Gastrocnemius medialis (tissue), 4 donors: ENCODE data around the gene LURAP1L. TPM values are rescaled to one million over a fixed set of nuclear protein-coding genes. Genes with fewer than 3 reads are reported as not detected.

ENCODE experiments used
- ATAC-seq, 2 donors: fragments of 150-250 bp; one replicate each; pipeline ENCODE4 v1.9.1; 2016
- DNase-seq, 2 donors: peaks; one replicate each; pipeline ENCODE4 v3.0.0-alpha.2; 2019
- H3K27ac ChIP-seq, 4 donors: fragments of 200-600 bp; sonication (generic); 1 replicate in 1 of 4; 2 replicates in 3 of 4; pipeline ENCODE4 v1.5.1; 2016 to 2018; ENCODE audit warnings: mild to moderate bottlenecking in 2 of 4, moderate library complexity in 1 of 4
- H3K27me3 ChIP-seq, 3 donors: fragments of 200-600 bp; sonication (generic) in 2 of 3; 1 replicate in 1 of 3; 2 replicates in 2 of 3; pipeline versions ENCODE4 v1.5.1 to v1.6.0; 2016 to 2019; ENCODE audit warnings: mild to moderate bottlenecking in 1 of 3, moderate library complexity in 1 of 3
- H3K36me3 ChIP-seq, 2 donors: fragments of 200-600 bp; sonication (generic) in 1 of 2; one replicate each; pipeline ENCODE4 v1.5.1; 2017 to 2018
- H3K4me1 ChIP-seq, 2 donors: fragments of 200-600 bp; sonication (generic) in 1 of 2; one replicate each; pipeline ENCODE4 v1.5.1; 2016 to 2017; ENCODE audit warnings: mild to moderate bottlenecking in 2 of 2
- H3K4me3 ChIP-seq, 4 donors: fragments of 200-600 bp; sonication (generic) in 3 of 4; 1 replicate in 1 of 4; 2 replicates in 3 of 4; pipeline ENCODE4 v1.5.1; 2016 to 2019; ENCODE audit warnings: mild to moderate bottlenecking in 2 of 4
- H3K9me3 ChIP-seq, 3 donors: fragments of 200-600 bp; sonication (generic) in 2 of 3; 1 replicate in 1 of 3; 2 replicates in 2 of 3; pipeline ENCODE4 v1.5.1; 2016 to 2019
- CTCF ChIP-seq, 5 experiments: fragments of 450-650 bp in 3 of 5; fragments of 200-600 bp in 2 of 5; sonication (generic) in 2 of 5; IDR thresholded peaks in 4 of 5; conservative IDR thresholded peaks in 1 of 5; 1 replicate in 4 of 5; 2 replicates in 1 of 5; pipeline ENCODE4 v1.5.1; 2016 to 2019; ENCODE audit warnings: antibody characterized with exemption in 5 of 5, mild to moderate bottlenecking in 3 of 5, moderate library complexity in 3 of 5
- POLR2A ChIP-seq, 2 donors: fragments of 450-650 bp; IDR thresholded peaks; one replicate each; pipeline ENCODE4 v1.6.1; 2017; ENCODE audit warnings: antibody characterized with exemption in 2 of 2, mild to moderate bottlenecking in 2 of 2, moderate library complexity in 2 of 2
- in situ Hi-C, 4 donors: fragments of 200-750 bp; cut with MboI; loops; one replicate each; pipeline versions ENCODE4 v1.15.0 to v1.8.0; 2017; ENCODE audit warnings: low sequenced_read_pairs in 4 of 4
- intact Hi-C: fragments of 100-400 bp; cut with DNase I; formaldehyde crosslinking; loops from one replicate; pipeline ENCODE4 v1.15.1; 2023; ENCODE audit warnings: low total_unique reads
- total RNA-seq, 4 donors: library from RNA; depleted of rRNA; stranded (reverse); fragments of >200 nt; gene quantifications; one replicate each; pipeline versions ENCODE4 v1.1.0 to v1.2.3, GENCODE V29; 2016

Gene LURAP1L
- total RNA-seq, 4 donors from 2014 or later: 0.75 to 2.3 (median 2.0) TPM

GRCh38 chr9:12801187-12801586, 26.4 kb downstream of the LURAP1L start:
- in situ Hi-C loops: loop anchor here in 1 of 4 donors (25.0 kb wide), 1 partner anchor 89 kb away; no protein-coding TSS in a partner anchor

GRCh38 chr9:12801663-12802062, 26.8 kb downstream of the LURAP1L start:
- no peaks in the 10 kb centered on the region for H3K4me1 ChIP-seq
- TF ChIP-seq POLR2A (IDR thresholded peaks at IDR 0.05) (no peak), CTCF (IDR thresholded peaks at IDR 0.05 in 4 of 5, conservative IDR thresholded peaks at IDR 0.05 in 1 of 5) (no peak)
- no peaks in the 10 kb centered on the region for H3K9me3 ChIP-seq
- H3K27me3 ChIP-seq: no peaks in the 10 kb centered on the region
- DNase-seq (no peak), ATAC-seq (no peak)
- no peaks in the 10 kb centered on the region for H3K36me3 ChIP-seq
- in situ Hi-C loops: loop anchor here in 1 of 4 donors (25.0 kb wide), 1 partner anchor 89 kb away; no protein-coding TSS in a partner anchor
- peak overlapping the region in 2 of 4 donors; percentile 7 to 11 for H3K27ac ChIP-seq
- H3K4me3 ChIP-seq: no peak overlapping the region
- intact Hi-C loops: no loop called here

More at GRCh38 chr9:12801187-12801586, 26.4 kb downstream of the LURAP1L start:
- Histone ChIP-seq H3K9me3 (no peaks in the 10 kb centered on the region), H3K36me3 (no peaks in the 10 kb centered on the region), H3K27me3 (no peaks in the 10 kb centered on the region), H3K27ac (peak overlapping the region in 1 of 4 donors; percentile 11), H3K4me3 (no peak overlapping the region), H3K4me1 (no peaks in the 10 kb centered on the region)
- intact Hi-C loops: no loop called here
- ATAC-seq: no peak
- no peak for DNase-seq
- no peak for TF ChIP-seq CTCF (IDR thresholded peaks at IDR 0.05 in 4 of 5, conservative IDR thresholded peaks at IDR 0.05 in 1 of 5)
- no peak for TF ChIP-seq POLR2A (IDR thresholded peaks at IDR 0.05)

GRCh38 chr9:12802093-12802492, 27.3 kb downstream of the LURAP1L start:
- TF ChIP-seq CTCF (IDR thresholded peaks at IDR 0.05 in 4 of 5, conservative IDR thresholded peaks at IDR 0.05 in 1 of 5): no peak
- TF ChIP-seq POLR2A (IDR thresholded peaks at IDR 0.05): no peak
- DNase-seq (no peak), ATAC-seq (no peak)
- in situ Hi-C loops: loop anchor here in 1 of 4 donors (25.0 kb wide), 1 partner anchor 90 kb away; no protein-coding TSS in a partner anchor
- no peaks in the 10 kb centered on the region for H3K27me3 ChIP-seq
- H3K27ac ChIP-seq: peak overlapping the region in 2 of 4 donors; percentile 7 to 11
- H3K9me3 ChIP-seq: no peaks in the 10 kb centered on the region
- intact Hi-C loops: no loop called here
- no peaks in the 10 kb centered on the region for H3K4me1 ChIP-seq
- H3K4me3 ChIP-seq: no peak overlapping the region
- no peaks in the 10 kb centered on the region for H3K36me3 ChIP-seq

GRCh38 chr9:12808569-12808968, 33.7 kb downstream of the LURAP1L start:
- no peak for TF ChIP-seq POLR2A (IDR thresholded peaks at IDR 0.05)
- no peak for TF ChIP-seq CTCF (IDR thresholded peaks at IDR 0.05 in 4 of 5, conservative IDR thresholded peaks at IDR 0.05 in 1 of 5)
- ATAC-seq: no peak

More at GRCh38 chr9:12808569-12808968, 33.7 kb downstream of the LURAP1L start:
- no peaks in the 10 kb centered on the region for H3K36me3 ChIP-seq
- H3K27me3 ChIP-seq: no peaks in the 10 kb centered on the region
- in situ Hi-C loops (loop anchor here in 1 of 4 donors (25.0 kb wide), 1 partner anchor 96 kb away; no protein-coding TSS in a partner anchor), intact Hi-C loops (no loop called here)
- no peak overlapping the region for H3K27ac ChIP-seq
- no peak for DNase-seq
- peaks cover 3 to 8% of the 10 kb centered on the region in 2 donors for H3K4me1 ChIP-seq
- H3K9me3 ChIP-seq: no peaks in the 10 kb centered on the region
- H3K4me3 ChIP-seq: no peak overlapping the region
